Epidermal melanocyte (primary cell): ENCODE results near the gene FOXL3.

ENCODE experiments used
- DNase-seq: peaks from one replicate; pipeline ENCODE4 v3.0.0; 2011; ENCODE audit warnings: low spot score; ENCODE audit not compliant: insufficient read length

FOXL3 gene

GRCh38 chr7:336810-337566 lies 47.0 kb downstream of the FOXL3 start:
- no peak for DNase-seq

- DNase-seq = no peak
Measured at GRCh38 chr7:337567-337951, 47.6 kb downstream of the FOXL3 start.

DNA sequence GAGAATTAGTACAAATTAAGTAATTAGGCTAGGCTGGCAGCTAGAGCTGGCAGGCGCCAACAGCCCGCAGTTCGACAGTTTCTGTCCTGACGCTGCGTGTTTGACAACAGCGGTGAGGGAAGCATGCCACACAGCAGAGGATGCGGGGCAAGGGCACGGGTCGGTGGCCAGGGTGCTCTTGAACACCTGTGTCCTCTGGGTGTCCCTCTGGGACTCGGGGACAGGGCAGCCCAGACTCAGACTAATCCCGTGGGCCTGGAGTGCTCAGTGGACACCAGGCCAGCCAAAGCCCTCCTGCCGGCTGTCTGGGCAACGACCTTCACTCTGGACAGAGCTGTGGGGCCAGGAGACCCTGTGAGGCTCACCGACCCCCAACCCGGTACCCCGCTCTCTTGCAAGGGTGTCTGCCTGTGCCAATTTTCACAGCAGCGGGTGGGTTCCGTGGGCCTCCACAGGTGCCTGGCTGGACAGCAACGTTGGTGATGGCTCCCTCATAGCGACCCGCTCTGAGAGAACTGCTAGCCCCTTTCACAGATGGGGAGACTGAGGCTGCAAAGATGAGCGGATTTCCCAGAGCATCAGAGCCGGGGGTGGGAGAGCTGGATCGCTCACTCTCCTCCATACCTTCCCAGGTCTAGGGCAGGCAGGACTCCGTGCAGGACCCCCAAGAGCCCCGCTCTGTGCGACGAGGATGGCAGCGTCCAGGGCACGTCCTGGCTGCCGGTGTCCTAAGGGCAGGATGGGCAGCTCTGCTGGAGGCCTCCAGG lies 48.5 kb downstream of the FOXL3 start:
- DNase-seq = no peak

DNA sequence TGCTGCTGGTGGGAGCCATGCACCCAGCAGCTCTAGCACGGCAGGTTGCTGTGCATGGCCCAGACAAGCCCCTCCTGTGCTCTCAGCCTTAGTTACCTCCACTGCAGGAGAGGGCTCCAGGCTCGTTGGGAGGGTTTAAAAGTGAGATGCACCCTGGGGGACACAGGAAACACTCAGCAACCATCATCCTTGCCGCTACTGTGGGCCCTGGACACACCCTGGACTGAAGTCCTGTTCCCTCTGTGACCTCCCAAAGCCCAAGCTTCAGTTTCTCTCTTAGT lies 49.0 kb downstream of the FOXL3 start:
- no peak for DNase-seq

- DNase-seq = no peak
Measured at GRCh38 chr7:339696-340095, 49.7 kb downstream of the FOXL3 start.

DNA sequence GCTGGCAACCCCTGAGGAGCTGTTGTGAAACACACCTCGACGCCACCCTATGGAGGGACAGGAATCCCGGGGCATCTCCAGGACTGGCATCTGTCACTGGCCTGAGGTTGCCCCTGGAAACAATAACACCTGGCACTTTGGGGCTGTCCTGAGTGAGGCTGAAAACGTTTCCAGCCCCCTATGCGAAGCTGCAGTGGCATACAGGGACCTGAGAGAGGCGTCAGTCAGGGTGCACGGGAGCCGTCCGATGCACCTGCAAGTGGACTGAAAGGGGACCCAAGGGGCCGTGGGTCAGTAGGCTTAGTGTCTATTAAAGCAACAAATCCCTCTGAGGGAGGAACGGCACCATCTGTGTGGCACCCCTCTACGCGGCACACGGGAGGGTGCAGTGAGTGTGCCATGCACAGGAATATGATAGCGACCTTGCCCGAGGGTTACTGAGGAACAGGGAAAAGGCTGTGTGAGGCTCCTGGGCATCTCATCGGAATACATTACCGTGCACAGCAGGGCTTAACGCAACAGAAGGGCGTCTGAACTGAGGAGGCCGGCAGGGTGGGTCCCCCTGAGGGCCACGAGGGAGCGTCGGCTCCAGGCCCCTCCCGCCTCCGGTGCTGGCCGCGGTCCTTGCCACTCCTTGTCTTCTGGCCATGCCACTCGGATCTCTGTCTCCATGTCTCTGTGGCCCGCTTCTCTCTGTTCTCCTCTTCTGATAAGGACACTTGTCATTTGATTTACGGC lies 50.4 kb downstream of the FOXL3 start:
- DNase-seq = no peak
